Neuronal stem cell (in vitro differentiated cells): ENCODE results near the gene ZBTB25.

ENCODE experiments used
- DNase-seq: peaks from one replicate; pipeline ENCODE4 v3.0.0-alpha.2; 2013; ENCODE audit warnings: low spot score
- H2AFZ ChIP-seq: one replicate; pipeline ENCODE4 v1.6.1; 2013; ENCODE audit warnings: mild to moderate bottlenecking, low read length, inconsistent platforms
- H2AK5ac ChIP-seq: 2 replicates; pipeline ENCODE4 v1.6.1; 2013; ENCODE audit warnings: low read depth, mild to moderate bottlenecking, inconsistent platforms, low read length, moderate library complexity, mixed read lengths
- H2BK120ac ChIP-seq: 2 replicates; pipeline ENCODE4 v1.6.1; 2013; ENCODE audit warnings: low read depth, mild to moderate bottlenecking, inconsistent platforms, low read length, moderate library complexity, mixed read lengths
- H2BK12ac ChIP-seq: one replicate; pipeline ENCODE4 v1.6.1; 2013; ENCODE audit warnings: low read length, inconsistent platforms
- H2BK15ac ChIP-seq: 2 replicates; pipeline ENCODE4 v1.6.1; 2013; ENCODE audit warnings: mild to moderate bottlenecking, low read length, inconsistent platforms, mixed read lengths
- H2BK5ac ChIP-seq: one replicate; pipeline ENCODE4 v1.6.1; 2013; ENCODE audit warnings: inconsistent platforms, mild to moderate bottlenecking, low read length, moderate library complexity
- H3K14ac ChIP-seq: one replicate; pipeline ENCODE4 v1.6.1; 2013; ENCODE audit warnings: low read length, inconsistent platforms
- H3K18ac ChIP-seq: 2 replicates; pipeline ENCODE4 v1.6.1; 2013; ENCODE audit warnings: low read length, inconsistent platforms
- H3K23ac ChIP-seq: 2 replicates; pipeline ENCODE4 v1.6.1; 2013; ENCODE audit warnings: low read depth, mild to moderate bottlenecking, mixed read lengths, low read length, inconsistent platforms; ENCODE audit not compliant: poor library complexity
- H3K27ac ChIP-seq: replicated peaks from 3 replicates; pipeline ENCODE4 v1.5.1; 2013; ENCODE audit warnings: low read length, inconsistent platforms
- H3K27me3 ChIP-seq, 3 experiments: 2 replicates each; pipeline ENCODE4 v1.6.1; 2013; ENCODE audit warnings: low read length in 3 of 3, mild to moderate bottlenecking in 2 of 3, inconsistent platforms in 1 of 3, low read depth in 1 of 3, mixed read lengths in 1 of 3, moderate library complexity in 1 of 3; ENCODE audit not compliant: control insufficient read depth in 3 of 3, insufficient read depth in 3 of 3
- H3K36me3 ChIP-seq, 2 donors: replicated peaks in 1 of 2; 2 replicates each; pipeline ENCODE4 v1.6.1; 2013; ENCODE audit warnings: low read length in 2 of 2; ENCODE audit not compliant: control insufficient read depth in 2 of 2, insufficient read depth in 2 of 2
- H3K4ac ChIP-seq: 2 replicates; pipeline ENCODE4 v1.6.1; 2013; ENCODE audit warnings: inconsistent platforms, mild to moderate bottlenecking, low read length, moderate library complexity
- H3K4me1 ChIP-seq, 2 donors: 1 replicate in 1 of 2; 2 replicates in 1 of 2; pipeline ENCODE4 v1.6.1; 2013; ENCODE audit warnings: low read length in 2 of 2, low read depth in 1 of 2; ENCODE audit not compliant: control insufficient read depth in 2 of 2, insufficient read depth in 1 of 2
- H3K4me2 ChIP-seq: one replicate; pipeline ENCODE4 v1.6.1; 2013; ENCODE audit warnings: mild to moderate bottlenecking, low read length, inconsistent platforms; ENCODE audit not compliant: insufficient read depth, poor library complexity, severe bottlenecking
- H3K4me3 ChIP-seq, 2 donors: 2 replicates each; pipeline ENCODE4 v1.5.1; 2013; ENCODE audit warnings: low read length in 2 of 2, mild to moderate bottlenecking in 2 of 2, inconsistent platforms in 1 of 2, moderate library complexity in 1 of 2
- H3K79me1 ChIP-seq: one replicate; pipeline ENCODE4 v1.6.1; 2013; ENCODE audit warnings: low read depth, mild to moderate bottlenecking, inconsistent platforms, low read length, moderate library complexity
- H3K9ac ChIP-seq: one replicate; pipeline ENCODE4 v1.6.1; 2013; ENCODE audit warnings: mild to moderate bottlenecking, low read depth, low read length, inconsistent platforms; ENCODE audit not compliant: poor library complexity
- H3K9me3 ChIP-seq, 2 donors: replicated peaks in 1 of 2; 2 replicates each; pipeline versions ENCODE3 to v1.6.1; 2013; ENCODE audit warnings: low read length in 2 of 2, mild to moderate bottlenecking in 2 of 2, inconsistent platforms in 1 of 2, low read depth in 1 of 2, mixed read lengths in 1 of 2, moderate library complexity in 1 of 2; ENCODE audit not compliant: control insufficient read depth in 2 of 2, insufficient read depth in 1 of 2
- H4K8ac ChIP-seq: one replicate; pipeline ENCODE4 v1.6.1; 2013; ENCODE audit warnings: low read depth, mild to moderate bottlenecking, inconsistent platforms, low read length, moderate library complexity
- H4K91ac ChIP-seq: one replicate; pipeline ENCODE4 v1.6.1; 2013; ENCODE audit warnings: low read length, low read depth, mild to moderate bottlenecking, inconsistent platforms; ENCODE audit not compliant: poor library complexity
- WGBS, 2 donors: extraction: QIAGEN DNeasy Blood & Tissue Kit; methylation state at CpG; one replicate each; pipeline ENCODE4 v1.1.7; 2013; ENCODE audit warnings: missing lambda C conversion rate in 2 of 2, mixed read lengths in 1 of 2; ENCODE audit not compliant: insufficient read length in 2 of 2, insufficient replicate concordance in 1 of 2; ENCODE audit errors: extremely low coverage in 2 of 2; 5-methylcytosine and 5-hydroxymethylcytosine counted together

Gene ZBTB25

DNA sequence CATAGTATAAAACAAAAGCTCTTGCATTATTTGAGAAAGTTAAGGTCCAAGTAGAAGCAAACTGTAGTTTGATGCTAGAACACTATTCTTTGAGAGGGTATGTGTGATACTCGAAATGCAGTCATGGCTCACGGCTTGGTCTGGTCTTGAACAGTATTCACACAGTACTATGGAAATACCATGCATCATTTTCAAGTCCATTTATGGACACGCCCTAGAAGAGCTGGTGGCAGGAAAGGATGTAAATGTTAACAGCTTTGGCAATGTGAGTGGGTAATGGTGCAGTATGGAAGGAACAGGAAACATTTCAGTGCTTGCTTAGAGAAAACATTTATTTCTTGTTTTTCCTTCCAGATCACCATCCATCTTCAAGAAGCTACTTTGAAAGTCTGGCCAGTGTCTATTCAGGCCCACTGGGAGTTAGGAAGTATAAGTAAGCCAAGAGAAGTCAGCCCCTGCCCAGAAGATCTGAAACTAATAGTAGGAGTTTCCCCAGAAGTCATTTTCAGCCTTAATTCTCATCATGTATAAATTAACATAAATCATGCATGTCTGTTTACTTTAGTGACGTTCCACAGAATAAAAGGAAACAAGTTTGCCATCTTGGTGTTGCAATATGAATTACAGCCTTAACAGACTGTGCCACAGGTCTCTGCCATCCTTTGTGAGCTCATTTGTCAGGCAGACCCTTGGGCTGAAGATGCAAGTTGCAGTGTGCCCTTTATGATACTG, 44.1 kb downstream of the ZBTB25 start:
- Histone ChIP-seq H3K4me3 (no peak overlapping the region), H2BK5ac (no peak overlapping the region), H2AK5ac (no peak overlapping the region), H2BK12ac (no peak overlapping the region), H2BK15ac (no peak overlapping the region), H3K4ac (no peak overlapping the region), H3K36me3 (peaks cover 5 to 77% of the 10 kb centered on the region in 2 donors), H3K23ac (no peak overlapping the region), H3K9me3 (no peaks in the 10 kb centered on the region), H3K9ac (no peak overlapping the region), H3K18ac (no peak overlapping the region), H3K14ac (no peak overlapping the region), H3K27ac (no peak overlapping the region), H4K8ac (no peak overlapping the region), H2AFZ (no peak overlapping the region), H3K79me1 (no peaks in the 10 kb centered on the region), H3K4me1 (no peaks in the 10 kb centered on the region), H4K91ac (no peak overlapping the region), H2BK120ac (no peak overlapping the region), H3K4me2 (no peak overlapping the region), H3K27me3 (no peaks in the 10 kb centered on the region)
- DNase-seq = no peak
- WGBS, 2 donors = no CpG with 5 or more reads among the region's 4 CpGs

DNA sequence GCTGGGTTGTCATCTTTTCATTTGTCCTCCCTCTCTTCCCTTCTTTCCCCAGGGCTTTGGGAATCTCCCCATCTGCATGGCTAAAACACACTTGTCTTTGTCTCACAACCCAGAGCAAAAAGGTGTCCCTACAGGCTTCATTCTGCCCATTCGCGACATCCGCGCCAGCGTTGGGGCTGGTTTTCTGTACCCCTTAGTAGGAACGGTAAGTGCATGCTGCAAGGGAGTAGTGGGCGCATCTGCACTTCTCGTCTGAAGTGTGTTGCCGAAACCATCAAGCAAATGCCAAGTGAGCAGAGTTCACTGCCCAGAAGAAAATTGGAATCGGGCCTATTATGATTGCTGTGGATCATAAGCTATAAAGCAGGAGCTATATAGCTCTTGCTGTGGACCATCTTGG, 49.0 kb downstream of the ZBTB25 start:
- Histone ChIP-seq H3K9me3 (no peaks in the 10 kb centered on the region), H4K91ac (no peak overlapping the region), H3K9ac (peak overlapping the region; percentile 12), H3K14ac (no peak overlapping the region), H3K36me3 (peaks cover 15 to 91% of the 10 kb centered on the region in 2 donors), H2BK15ac (no peak overlapping the region), H2BK12ac (no peak overlapping the region), H3K23ac (no peak overlapping the region), H3K27me3 (no peaks in the 10 kb centered on the region), H3K79me1 (no peaks in the 10 kb centered on the region), H3K4me1 (no peaks in the 10 kb centered on the region), H3K4me3 (no peak overlapping the region), H4K8ac (no peak overlapping the region), H3K18ac (no peak overlapping the region), H3K27ac (no peak overlapping the region), H3K4ac (no peak overlapping the region), H2AFZ (no peak overlapping the region), H2AK5ac (no peak overlapping the region), H2BK120ac (no peak overlapping the region), H2BK5ac (no peak overlapping the region), H3K4me2 (no peak overlapping the region)
- WGBS, 2 donors = no CpG with 5 or more reads among the region's 10 CpGs
- no peak for DNase-seq

DNA sequence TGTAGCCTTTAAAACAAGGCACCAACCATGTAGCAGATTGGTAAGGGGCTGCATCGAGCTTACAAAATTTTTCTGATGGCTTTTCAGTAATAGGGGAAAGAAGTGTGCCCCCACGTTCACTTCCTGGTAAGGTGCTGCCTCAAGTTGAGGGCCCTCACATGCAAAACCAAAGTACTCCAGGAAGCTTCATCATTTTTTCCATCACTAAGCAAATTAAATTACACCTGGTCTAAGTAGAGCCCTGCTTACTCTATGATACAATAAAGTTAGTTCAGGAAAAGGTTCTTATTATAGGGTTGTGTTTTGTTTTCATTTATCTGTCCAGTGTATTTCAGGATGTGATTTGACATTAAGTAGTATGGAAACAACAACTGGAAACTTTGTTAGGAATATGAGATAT, 53.4 kb downstream of the ZBTB25 start:
- H2BK15ac ChIP-seq = no peak overlapping the region
- no peak for DNase-seq
- H2AK5ac ChIP-seq = no peak overlapping the region
- no peaks in the 10 kb centered on the region for H3K27me3 ChIP-seq
- no peak overlapping the region for H3K18ac ChIP-seq
- H3K36me3 ChIP-seq = peaks cover 16 to 91% of the 10 kb centered on the region in 2 donors
- no peak overlapping the region for H2AFZ ChIP-seq
- H3K4ac ChIP-seq = no peak overlapping the region
- no peak overlapping the region for H3K4me3 ChIP-seq
- H2BK12ac ChIP-seq = no peak overlapping the region
- WGBS, 2 donors = no CpG with 5 or more reads among the region's 2 CpGs
- H3K79me1 ChIP-seq = no peaks in the 10 kb centered on the region
- H4K91ac ChIP-seq = no peak overlapping the region
- no peak overlapping the region for H2BK120ac ChIP-seq
- no peak overlapping the region for H3K27ac ChIP-seq
- H3K4me2 ChIP-seq = no peak overlapping the region
- peaks cover 0 to 4% of the 10 kb centered on the region in 2 donors for H3K4me1 ChIP-seq
- no peak overlapping the region for H3K9ac ChIP-seq
- no peak overlapping the region for H4K8ac ChIP-seq
- H3K23ac ChIP-seq = no peak overlapping the region
- no peak overlapping the region for H3K14ac ChIP-seq
- H2BK5ac ChIP-seq = no peak overlapping the region
- H3K9me3 ChIP-seq = no peaks in the 10 kb centered on the region

DNA sequence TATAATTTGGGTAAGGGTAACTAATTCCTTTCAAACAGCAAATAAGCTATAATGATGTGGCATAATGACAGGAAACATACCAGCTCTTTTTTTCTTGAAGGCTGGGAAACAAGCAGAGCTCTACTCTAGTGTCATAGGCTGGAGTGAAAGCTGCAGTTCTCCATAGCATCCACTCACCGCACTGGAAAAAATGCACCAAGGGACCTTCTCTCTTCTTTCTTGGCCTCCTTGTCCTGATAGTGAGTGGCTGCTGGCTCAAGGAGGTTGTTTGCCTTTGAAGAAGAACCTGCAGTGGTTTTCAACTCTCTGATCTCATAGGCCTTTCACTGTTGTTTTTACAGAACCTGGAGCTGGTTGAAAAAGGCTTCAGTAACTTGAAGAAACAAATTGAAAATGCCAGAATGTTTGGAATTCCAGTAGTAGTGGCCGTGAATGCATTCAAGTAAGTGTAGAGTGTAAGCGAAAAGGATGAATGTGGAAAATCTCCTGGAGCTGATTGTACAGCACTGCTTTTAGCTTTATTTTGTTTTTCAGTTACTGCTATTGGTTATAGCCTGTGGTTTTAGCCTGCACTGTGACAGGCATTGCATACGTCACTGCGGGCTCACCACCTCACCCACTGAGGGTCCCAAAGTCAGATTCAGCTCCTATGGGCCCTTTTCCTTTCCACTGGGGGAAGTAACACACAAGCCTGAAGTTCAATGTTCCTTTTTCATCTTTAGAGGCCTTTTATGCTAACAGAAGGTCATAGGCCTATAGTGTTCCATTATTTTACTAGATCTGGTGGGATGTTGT, 55.6 kb downstream of the ZBTB25 start:
- no peak overlapping the region for H3K18ac ChIP-seq
- H3K27ac ChIP-seq = no peak overlapping the region
- H3K4ac ChIP-seq = no peak overlapping the region
- H3K79me1 ChIP-seq = no peaks in the 10 kb centered on the region
- DNase-seq = no peak
- H2BK15ac ChIP-seq = no peak overlapping the region
- no peak overlapping the region for H2AK5ac ChIP-seq
- no peak overlapping the region for H3K4me2 ChIP-seq
- no peak overlapping the region for H3K14ac ChIP-seq
- no peak overlapping the region for H2BK120ac ChIP-seq
- H2BK5ac ChIP-seq = no peak overlapping the region
- no peak overlapping the region for H3K23ac ChIP-seq
- H4K8ac ChIP-seq = no peak overlapping the region
- no peak overlapping the region for H4K91ac ChIP-seq
- peaks cover 0 to 5% of the 10 kb centered on the region in 2 donors for H3K4me1 ChIP-seq
- H2AFZ ChIP-seq = no peak overlapping the region
- peaks cover 19 to 90% of the 10 kb centered on the region in 2 donors for H3K36me3 ChIP-seq
- no peaks in the 10 kb centered on the region for H3K9me3 ChIP-seq
- H3K9ac ChIP-seq = no peak overlapping the region
- H3K27me3 ChIP-seq = no peaks in the 10 kb centered on the region
- no peak overlapping the region for H3K4me3 ChIP-seq
- no peak overlapping the region for H2BK12ac ChIP-seq
- no CpG with 5 or more reads among the region's 5 CpGs for WGBS, 2 donors
